Germinal center (tissue), 1 donor: Measurements from ENCODE around the gene CELF5.

Experiments used
- DNase-seq: peaks from one replicate; pipeline ENCODE4 v3.0.0; 2012; ENCODE audit warnings: mixed read lengths, low spot score

CELF5 gene

GRCh38 chr19:3344608-3345598 lies 120.4 kb downstream of the CELF5 start:
- DNase-seq, result no peak

GRCh38 chr19:3345850-3346460 lies 121.5 kb downstream of the CELF5 start:
- no peak for DNase-seq
